Vagina (tissue), 2 donors: ENCODE data around the gene CLCA4.

Experiments
- POLR2AphosphoS5 ChIP-seq, 2 donors: sonication (generic); formaldehyde crosslinking; IDR thresholded peaks; one replicate each; pipeline ENCODE4 v1.9.0; 2017; ENCODE audit warnings: antibody characterized with exemption in 2 of 2, mild to moderate bottlenecking in 2 of 2, low read depth in 1 of 2; ENCODE audit not compliant: insufficient read depth in 1 of 2
- TF ChIP-seq, protein P1 (sequence below), 3 experiments: fragments of 450-650 bp in 2 of 3; fragments of 200-600 bp in 1 of 3; sonication (generic) in 1 of 3; IDR thresholded peaks; one replicate each; pipeline ENCODE4 v1.5.1; 2017 to 2019; ENCODE audit warnings: antibody characterized with exemption in 3 of 3, mild to moderate bottlenecking in 2 of 3, moderate library complexity in 2 of 3

DNA sequence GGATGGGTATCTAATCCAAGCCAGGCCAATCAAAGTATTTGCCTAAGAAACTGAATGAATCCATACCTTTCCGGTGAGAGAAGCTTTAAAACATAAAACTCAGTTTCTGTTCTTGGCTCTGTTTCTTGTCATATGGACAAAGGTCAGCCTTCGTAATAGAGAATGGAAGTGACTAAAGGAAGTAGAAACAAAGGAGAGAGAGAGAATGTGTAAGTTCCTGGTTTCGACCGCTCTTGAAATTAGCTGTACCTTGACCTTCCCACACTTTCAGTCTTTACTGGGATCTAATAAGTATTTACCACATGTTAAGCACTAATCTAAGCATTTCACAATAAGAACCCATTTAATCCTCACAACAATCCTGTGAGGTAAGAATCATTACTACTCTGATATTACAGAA, 19.6 kb upstream of the CLCA4 start:
- TF ChIP-seq, protein P1, sequence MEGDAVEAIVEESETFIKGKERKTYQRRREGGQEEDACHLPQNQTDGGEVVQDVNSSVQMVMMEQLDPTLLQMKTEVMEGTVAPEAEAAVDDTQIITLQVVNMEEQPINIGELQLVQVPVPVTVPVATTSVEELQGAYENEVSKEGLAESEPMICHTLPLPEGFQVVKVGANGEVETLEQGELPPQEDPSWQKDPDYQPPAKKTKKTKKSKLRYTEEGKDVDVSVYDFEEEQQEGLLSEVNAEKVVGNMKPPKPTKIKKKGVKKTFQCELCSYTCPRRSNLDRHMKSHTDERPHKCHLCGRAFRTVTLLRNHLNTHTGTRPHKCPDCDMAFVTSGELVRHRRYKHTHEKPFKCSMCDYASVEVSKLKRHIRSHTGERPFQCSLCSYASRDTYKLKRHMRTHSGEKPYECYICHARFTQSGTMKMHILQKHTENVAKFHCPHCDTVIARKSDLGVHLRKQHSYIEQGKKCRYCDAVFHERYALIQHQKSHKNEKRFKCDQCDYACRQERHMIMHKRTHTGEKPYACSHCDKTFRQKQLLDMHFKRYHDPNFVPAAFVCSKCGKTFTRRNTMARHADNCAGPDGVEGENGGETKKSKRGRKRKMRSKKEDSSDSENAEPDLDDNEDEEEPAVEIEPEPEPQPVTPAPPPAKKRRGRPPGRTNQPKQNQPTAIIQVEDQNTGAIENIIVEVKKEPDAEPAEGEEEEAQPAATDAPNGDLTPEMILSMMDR (IDR thresholded peaks at IDR 0.05) = no peak
- no peak for TF ChIP-seq POLR2AphosphoS5 (IDR thresholded peaks at IDR 0.05; ENCODE audit: insufficient read depth in 1 of 2, low read depth in 1 of 2)
